SHP77 treated with DMSO at 0.1 percent for 48 hours (cell line): ENCODE measurements around the gene HOXA10.

Experiments used
- DNase-seq: peaks from one replicate; lab custom pipeline; 2025; lab: John Stamatoyannopoulos, UW

HOXA10 gene

DNA sequence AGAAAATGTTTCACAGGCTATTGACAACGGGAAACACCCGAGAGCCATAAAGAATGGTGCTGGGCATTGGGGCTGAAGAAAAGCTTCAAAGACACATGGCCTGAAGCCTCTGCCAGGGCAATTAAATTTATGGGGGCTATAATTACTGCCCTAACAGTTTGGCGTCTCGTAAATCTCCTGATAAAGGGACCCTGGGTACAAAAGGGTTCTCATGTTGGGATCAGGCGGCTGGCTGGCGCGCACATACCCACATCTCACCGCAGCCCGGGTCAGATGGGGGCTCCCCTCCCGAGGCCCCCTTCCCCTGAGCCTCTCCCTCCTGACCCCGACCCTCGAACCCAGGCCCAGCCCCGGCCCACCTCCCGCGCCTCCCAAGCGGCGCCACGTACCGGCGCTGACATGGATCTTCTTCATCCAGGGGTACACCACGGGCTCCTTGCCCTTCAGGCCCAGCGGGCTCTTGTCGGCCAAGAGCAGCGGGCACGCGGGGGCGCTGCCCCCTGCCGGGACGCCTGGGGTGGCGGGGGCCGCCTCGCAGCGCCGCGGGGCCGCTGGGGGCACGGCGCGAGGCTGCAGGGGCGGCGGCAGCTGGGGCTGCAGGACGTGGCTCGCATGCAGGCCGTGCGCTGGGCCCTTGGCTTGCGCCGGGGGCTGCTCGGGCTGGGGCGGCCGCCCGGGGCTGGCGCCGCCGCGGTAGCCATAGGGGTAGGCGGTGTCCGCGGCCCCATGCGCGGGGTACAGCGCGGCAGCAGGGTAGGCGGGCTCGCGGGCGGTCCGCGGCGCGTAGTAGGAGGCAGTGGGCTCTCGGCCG lies 44.2 kb downstream of the HOXA10 start:
- DNase-seq = no peak

DNA sequence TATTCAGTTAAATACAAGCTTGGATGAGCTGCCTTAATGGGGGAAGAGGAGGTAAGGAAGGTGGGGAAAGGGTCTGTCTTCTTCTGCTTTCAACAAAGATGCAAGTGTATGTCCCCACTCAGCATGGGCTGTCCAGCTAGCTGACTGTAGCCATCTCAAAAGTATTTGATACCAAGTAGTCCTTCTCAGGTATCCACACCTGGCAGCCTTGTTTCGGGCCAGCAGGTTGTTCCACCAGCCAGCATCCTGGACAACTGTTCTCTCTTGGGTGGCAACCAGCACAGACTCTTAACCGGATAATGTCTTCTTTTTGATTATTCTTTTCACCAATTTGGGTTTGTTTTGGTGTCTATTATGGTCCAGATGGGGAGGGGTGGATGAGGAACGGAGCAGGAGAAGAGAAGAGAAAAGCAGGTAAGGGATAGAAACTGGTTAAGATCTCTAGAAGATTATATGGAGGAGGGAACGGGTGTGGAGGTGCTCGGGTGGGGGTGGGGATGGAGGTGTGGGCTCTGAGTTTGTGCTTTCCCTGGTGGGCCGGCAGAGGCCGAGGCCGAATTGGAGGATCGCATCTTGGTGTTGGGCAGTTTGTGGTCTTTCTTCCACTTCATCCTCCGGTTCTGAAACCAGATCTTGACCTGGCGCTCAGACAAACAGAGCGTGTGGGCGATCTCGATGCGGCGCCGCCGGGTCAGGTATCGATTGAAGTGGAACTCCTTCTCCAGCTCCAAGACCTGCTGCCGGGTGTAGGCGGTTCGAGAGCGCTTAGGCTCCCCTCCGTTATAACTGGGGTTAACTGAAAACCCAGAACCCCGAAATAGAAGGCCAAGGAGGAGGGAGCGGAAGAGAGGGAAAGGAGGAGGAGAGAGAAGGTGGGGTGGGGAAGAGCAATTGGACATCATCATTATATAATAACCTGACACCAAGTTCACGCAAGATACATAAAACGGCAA lies 45.1 kb downstream of the HOXA10 start:
- no peak for DNase-seq

DNA sequence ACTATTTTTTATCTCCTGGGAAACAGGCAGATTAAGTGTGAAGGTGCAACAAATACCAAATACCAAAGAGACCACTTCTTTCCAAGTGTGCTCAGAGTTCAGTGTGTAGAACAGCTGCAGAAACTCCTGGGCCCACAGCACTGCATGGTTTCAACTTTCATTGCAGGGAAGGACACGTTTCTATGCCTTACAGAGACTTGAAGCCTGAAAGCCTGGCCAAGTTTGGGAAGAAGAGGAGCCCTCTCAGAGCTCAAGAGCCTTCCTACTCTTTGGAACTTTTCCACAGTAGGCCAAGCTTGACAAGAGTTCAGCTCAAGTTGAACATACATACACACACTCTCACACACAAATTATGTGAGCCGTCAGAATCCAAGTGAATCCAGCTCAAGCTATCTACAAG lies 46.1 kb downstream of the HOXA10 start:
- no peak for DNase-seq

DNA sequence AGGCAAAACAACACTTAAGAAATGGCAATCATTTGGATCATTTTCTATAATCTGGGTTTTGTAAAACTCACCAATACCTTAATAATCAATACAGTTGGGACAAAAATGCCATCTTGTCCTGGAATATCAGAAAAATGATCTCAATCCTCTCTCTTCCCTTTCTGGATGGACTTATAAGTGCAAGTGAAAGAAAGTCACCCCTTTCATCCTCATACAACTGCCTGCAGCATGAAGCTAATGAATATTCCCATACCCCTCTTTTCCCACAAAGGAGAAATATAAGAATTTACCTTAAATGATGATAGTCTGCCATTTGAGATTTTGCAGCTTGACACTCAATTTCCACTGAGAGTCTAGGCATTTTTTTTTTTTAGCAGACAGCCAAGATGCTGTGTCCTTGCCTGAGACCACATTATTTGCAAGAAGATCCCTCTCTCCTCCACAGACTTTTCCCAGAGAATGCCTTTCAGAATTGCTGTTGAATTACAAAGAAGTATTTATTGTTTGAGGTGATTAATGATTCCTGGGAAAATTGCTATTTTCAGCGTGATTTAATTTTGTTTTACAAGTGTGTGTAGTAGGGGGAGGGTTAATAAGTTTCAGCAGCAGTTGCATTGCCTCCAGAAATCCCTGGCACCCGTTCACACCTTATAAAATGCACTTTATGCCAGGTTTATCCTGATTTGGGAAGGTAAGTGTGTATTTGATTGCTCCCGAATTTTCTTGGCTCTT lies 47.4 kb downstream of the HOXA10 start:
- DNase-seq = no peak

DNA sequence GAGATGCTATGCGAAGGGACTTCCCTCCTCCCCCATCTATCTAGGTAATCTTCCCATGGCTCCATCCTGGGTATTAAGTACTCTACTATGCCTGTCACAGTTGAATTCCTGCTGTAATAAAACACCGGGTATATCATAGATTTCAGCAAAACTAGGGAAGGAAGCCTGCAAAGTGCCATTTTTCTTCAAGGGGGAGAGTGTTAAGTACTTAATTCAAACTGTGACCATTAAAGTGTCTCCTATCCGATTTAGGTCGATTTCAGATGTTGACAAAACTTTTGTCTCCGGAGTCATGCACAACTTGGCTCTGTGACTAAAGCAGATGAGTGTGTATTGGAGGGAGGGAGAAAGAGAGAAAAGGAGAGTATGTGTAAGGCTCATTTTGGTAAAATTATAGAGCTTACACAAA lies 48.1 kb downstream of the HOXA10 start:
- DNase-seq = no peak

DNA sequence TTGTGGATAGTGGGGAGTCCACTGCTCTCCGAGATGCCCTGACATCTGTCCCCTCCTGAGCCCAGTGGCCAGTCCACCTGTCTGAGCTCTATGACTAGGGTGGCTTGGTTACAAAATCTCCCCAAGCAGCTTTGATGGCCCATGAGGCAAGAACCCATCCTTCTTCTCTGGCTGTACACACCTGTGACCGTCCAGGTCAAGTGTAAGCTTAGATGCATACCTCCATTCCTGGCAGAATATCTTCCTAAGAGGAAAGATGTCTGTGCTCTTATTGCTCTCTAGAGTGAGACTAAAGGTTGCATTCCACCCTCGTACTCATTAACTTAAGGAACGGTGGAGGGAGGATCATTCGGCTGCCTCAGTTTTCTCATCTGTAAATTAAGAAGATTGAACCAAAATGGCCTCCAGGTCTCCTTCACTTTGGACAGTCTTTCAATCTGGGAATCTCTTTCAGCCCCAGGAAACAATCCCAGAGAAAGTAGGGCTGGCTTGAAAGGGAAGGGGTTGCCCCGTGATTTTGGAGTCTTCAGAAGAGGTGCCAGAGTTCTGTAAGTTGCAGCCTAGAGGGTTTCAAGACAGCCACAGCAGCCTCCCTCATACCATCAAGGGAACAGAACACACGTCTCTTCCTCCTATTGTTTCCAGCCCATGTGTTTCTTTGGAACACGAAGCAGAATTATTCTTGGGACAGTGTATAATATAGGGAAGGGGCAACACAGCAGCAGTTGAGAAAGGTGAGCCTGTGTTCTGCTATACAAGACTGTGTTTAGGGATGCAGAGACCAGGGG lies 49.0 kb downstream of the HOXA10 start:
- no peak for DNase-seq

DNA sequence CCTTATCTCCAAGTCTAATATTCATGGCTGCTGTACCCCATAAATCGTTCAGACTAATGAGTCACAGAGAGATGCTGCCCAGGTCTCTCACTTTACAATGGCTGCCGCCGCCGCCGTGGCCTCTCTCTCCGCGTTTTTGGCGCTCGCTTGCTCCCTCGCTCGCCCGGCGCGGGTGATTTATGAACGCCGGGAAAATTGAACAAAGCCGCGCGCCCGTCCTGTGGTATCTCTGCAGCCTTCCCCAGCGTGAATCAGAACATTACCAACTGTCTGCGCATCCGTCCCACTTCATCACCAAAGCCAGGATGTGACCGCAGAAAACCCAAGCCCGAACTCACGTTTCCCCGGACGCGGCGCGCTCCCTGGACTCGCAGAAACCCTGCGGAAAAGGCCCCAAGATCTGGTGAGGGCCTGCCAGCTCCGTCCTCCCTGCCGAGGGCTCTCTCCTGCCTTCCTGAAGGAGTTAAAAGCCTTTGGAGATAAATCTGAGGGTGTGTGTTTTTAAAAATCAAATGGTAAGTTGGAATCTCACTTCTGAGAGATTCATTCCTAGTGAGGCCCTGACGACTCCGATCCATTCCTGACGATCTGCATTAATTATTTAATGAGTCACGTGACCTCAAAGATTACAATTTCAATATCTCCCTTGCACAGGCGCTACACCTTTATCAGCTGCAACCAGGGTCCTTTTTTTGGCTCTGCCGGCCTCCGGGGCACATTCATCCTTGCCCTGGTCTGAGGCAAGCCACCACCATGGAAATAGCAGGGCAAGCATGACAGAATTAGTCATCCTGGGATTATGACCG lies 49.8 kb downstream of the HOXA10 start:
- DNase-seq = no peak

DNA sequence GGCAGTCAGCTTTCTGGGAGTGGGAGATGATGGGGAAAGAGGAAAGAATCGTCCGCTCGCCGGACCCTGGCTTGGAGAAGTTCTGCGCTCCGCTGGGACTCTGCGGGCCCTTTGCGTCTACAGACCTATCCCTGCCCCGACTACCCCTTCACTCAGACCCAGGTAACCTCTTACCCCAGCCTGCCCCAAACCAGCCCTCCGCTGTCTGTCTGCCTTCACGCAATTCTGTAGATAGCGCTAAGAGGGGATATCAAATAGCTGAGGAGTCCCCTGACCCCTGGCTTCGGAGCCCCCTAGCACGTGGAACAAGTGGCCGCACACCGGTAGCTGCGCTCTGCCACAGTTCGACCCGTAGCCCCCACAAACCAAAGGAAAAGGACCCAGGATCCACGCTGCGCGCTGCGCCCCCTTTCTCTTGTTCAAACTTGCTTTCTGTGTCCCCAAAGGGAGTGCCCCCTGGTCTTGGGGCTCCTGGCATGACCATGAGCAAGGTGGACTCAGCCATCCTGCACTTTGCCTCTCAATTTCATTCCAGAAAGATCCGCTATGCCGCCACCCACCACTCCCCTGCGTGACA lies 50.6 kb downstream of the HOXA10 start:
- no peak for DNase-seq

DNA sequence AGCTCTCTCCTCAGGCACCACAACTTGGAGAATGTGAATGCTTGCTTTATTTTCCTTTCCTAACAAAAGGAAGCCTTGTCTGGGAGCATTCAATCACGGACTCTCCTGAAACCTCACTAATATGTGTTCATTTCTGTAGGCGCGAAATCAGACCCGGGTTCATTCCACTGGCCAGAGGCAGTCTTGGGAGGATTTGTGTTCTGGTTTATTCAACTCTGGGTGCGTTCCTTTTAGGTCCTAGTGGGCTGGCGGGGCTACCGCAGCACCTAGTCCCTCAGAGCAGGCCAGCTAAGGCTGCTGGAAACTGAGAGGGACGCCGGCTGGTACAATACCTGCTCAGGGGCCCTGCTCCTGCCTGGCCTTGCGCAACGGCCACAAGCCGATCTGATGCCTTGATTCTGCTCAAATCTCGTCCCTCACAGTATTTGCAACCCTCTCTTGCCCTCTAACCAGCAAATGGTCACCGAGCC lies 51.1 kb downstream of the HOXA10 start:
- DNase-seq = no peak

DNA sequence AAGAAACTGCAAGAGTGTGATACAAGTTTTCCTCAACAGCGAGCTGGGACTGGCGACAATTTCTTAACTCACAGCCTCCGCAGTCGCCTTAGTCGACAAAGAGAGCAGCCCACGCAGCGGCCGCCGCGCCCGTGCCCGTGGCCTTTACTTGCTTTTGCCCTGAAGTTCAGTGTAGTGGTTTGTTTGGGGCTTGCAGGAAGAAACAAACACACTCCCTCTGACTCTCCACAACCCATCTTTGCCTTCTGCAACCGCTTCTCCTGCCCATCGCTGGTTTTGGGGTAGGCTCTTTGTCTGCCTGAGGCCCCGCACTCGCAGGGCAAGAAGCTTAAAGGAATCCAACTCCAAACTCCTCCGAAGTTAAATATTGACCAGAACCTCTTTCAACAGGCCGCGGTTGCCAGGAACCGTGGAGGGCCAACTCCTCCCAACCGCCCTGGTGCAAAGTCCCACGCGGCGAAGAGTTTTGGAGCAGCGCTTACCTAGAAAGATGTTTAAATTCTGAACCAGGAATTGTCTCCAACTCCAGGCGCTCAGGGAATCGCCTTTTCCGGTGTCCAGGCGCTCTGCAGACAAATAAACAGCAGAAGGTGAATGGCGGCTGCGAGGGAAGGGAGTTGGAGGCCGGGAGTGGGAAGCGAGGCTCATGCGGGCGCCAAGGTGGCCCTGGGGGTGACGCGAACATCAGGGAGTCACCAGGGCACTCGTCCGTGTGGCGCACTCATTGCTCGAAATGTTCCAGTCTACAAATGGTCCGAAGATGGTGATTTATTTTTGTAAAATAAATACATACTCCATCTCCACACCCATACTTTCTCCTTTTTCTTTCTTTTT lies 51.8 kb downstream of the HOXA10 start:
- DNase-seq = no peak

DNA sequence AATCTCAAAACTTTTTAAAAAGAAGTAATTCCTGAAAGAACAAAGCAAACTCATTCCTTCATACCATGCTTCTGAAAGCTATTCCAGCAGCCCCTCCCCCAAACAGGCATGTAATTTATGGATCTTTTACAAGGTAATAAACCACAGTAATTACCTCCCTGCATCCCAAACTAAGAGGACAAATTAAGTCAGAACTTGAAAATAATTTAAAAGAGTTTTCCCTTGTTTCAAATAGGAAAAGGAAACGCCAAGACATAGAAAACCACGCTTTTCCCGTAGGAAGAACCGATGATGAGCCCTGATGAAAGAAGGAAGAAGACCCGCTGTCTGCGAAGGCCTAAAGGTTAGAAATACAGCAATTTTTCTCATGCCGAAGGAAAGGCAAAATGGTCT lies 52.4 kb downstream of the HOXA10 start:
- DNase-seq = no peak
